ENCODE measurements around the gene CTSE.

Gene CTSE

GRCh38 chr1:205974712-205975111, 49.0 kb downstream of the CTSE start:
- no peaks in the 10 kb centered on the region for H3K36me3 ChIP-seq
- no peak for DNase-seq
- no peak overlapping the region for H3K27ac ChIP-seq
- no peaks in the 10 kb centered on the region for H3K9me3 ChIP-seq (ENCODE audit: severe bottlenecking)
- no peak for TF ChIP-seq CTCF (IDR thresholded peaks at IDR 0.05; ENCODE audit: low read depth, low read length)
- H3K27me3 ChIP-seq (ENCODE audit: insufficient read depth, low read depth, severe bottlenecking) = no peaks in the 10 kb centered on the region
- H3K4me3 ChIP-seq (ENCODE audit: low read depth, low read length) = no peak overlapping the region

- no peaks in the 10 kb centered on the region for H3K36me3 ChIP-seq
- no peak for TF ChIP-seq CTCF (IDR thresholded peaks at IDR 0.05; ENCODE audit: low read depth, low read length)
- no peaks in the 10 kb centered on the region for H3K27me3 ChIP-seq (ENCODE audit: insufficient read depth, low read depth, severe bottlenecking)
- DNase-seq = no peak
- H3K9me3 ChIP-seq (ENCODE audit: severe bottlenecking) = no peaks in the 10 kb centered on the region
- H3K4me3 ChIP-seq (ENCODE audit: low read depth, low read length) = no peak overlapping the region
- H3K27ac ChIP-seq = no peak overlapping the region
Measured at GRCh38 chr1:205973377-205974232, 50.1 kb downstream of the CTSE start.

GRCh38 chr1:205972491-205973168, 51.1 kb downstream of the CTSE start:
- Histone ChIP-seq H3K36me3 (no peaks in the 10 kb centered on the region), H3K9me3 (ENCODE audit: severe bottlenecking) (no peaks in the 10 kb centered on the region), H3K27ac (no peak overlapping the region; the same call in 1 of the 2 replicates), H3K4me3 (ENCODE audit: low read depth, low read length) (no peak overlapping the region), H3K27me3 (ENCODE audit: insufficient read depth, low read depth, severe bottlenecking) (no peaks in the 10 kb centered on the region)
- no peak for TF ChIP-seq CTCF (IDR thresholded peaks at IDR 0.05; ENCODE audit: low read depth, low read length)
- no peak for DNase-seq

DNA sequence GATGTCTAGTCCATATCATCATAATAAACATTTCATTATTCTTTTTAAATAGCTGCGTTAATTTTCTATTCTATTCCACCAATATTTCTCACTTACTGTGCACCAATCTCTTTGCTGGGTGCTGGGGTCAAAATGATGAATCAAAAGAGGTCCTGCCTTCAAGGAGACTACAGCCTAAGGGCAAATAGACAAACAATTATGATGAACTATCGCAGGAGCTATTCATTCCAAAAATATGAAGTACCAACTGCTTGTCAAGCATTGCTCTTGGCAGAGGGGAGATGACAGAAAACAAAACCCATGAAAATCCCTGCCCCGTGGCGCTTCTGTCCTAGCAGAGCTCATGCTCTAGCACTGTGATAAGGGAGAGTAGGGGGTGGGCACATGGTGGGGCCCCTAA, 51.6 kb downstream of the CTSE start:
- H3K27me3 ChIP-seq (ENCODE audit: insufficient read depth, low read depth, severe bottlenecking) = no peaks in the 10 kb centered on the region
- no peaks in the 10 kb centered on the region for H3K36me3 ChIP-seq
- TF ChIP-seq CTCF (IDR thresholded peaks at IDR 0.05; ENCODE audit: low read depth, low read length) = no peak
- no peak for DNase-seq
- H3K9me3 ChIP-seq (ENCODE audit: severe bottlenecking) = no peaks in the 10 kb centered on the region
- no peak overlapping the region; the same call in 1 of the 2 replicates for H3K27ac ChIP-seq
- no peak overlapping the region for H3K4me3 ChIP-seq (ENCODE audit: low read depth, low read length)

- no peaks in the 10 kb centered on the region for H3K27me3 ChIP-seq (ENCODE audit: insufficient read depth, low read depth, severe bottlenecking)
- DNase-seq = peak; percentile 61
- no peak for TF ChIP-seq CTCF (IDR thresholded peaks at IDR 0.05; ENCODE audit: low read depth, low read length)
- H3K9me3 ChIP-seq (ENCODE audit: severe bottlenecking) = no peaks in the 10 kb centered on the region
- H3K36me3 ChIP-seq = no peaks in the 10 kb centered on the region
- H3K4me3 ChIP-seq (ENCODE audit: low read depth, low read length) = no peak overlapping the region
- H3K27ac ChIP-seq = peak overlapping the region; percentile 9
Measured at GRCh38 chr1:205971082-205971481, 52.6 kb downstream of the CTSE start.

Data from WERI-Rb-1 (cell line).